Bone marrow (tissue), 2 donors: Measurements from ENCODE around the gene SMARCAD1.
"Not testable (repeated sequence)": the region's sequence is repeated elsewhere in the genome, so short reads cannot be mapped to it uniquely, and the experiment has no call there.

Experiments used
- DNase-seq, 2 donors: peaks; one replicate each; lab custom pipeline; 2025; lab: John Stamatoyannopoulos, UW

SMARCAD1 gene

DNA sequence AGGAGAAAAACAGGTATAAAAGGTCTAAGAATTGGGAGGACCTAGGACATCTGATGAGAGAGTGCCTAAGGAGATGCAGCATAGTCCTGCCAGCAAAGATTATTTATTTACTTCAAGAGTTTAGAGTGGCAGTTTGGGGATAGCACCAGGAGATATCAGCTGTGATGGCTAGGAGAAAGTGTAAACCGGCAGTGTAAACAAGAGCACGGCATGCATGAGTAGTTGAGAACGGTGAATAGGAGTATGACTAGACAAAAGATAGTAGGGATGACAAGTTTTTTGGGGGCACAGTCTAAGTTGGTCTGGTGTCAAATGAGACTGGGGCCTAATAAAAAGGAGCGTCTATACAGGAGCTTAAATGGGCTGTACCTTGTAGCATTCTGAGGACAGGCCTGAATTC, 86.3 kb downstream of the SMARCAD1 start:
- not testable (repeated sequence) for DNase-seq

DNA sequence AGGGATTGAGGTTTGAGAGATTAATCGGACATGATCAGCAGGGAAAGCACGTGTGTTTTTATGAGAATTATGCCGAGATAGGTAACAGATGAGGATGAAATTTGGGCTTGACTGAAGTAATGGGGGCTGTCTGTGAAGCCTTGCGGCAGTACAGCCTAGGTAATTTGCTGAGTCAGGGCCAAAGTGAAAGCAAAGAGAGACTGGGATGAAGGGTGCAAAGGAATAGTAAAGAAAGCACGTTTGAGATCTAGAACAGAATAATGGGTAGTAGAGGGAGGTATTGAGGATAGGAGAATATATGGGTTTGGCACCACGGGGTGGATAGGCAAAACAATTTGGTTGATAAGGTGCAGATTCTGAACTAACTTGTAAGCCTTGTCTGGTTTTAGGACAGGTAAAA, 87.8 kb downstream of the SMARCAD1 start:
- not testable (repeated sequence) for DNase-seq

DNA sequence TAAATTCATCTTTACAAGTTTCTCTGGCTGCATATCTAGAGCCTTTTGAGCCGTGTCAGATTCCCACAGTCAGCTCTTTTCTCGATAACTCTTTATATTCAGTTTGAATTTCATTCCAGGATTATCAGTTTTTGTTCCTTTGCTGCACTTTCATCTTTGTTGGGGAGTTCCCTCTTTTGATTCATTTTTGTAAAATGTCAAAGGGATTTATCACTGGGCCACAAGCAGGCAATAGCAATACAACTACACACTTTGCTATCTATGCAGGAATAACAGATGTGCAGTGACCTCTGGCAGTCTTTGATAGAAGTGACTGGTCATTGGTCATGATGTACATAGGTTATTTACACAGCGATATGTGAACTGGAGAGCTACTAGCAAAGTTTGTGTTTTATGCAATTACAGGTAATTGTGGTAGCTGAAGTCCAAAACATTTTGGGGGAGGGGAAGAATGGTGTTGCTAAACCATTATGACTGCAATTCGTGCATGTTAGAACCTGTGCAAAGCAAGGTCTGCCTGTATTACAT, 91.1 kb downstream of the SMARCAD1 start:
- DNase-seq, result no peak

DNA sequence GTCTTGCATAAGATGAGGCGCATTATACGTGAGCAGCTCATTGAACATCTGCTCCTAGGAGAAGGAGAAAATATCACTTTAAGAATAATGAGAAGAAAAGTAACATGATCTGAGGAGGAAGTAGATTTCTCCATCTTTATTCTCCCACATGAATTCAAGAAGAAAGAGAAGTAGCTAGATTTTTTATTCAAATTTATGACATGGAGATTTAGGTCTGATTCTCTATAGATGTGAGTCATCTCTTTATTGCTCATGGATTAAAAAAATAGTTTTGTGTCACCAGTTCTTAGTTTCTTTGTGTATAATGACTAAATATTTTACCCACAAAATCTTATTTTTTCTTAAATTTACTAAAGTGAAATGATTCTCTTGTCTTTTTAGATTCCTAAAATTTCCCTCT, 94.5 kb downstream of the SMARCAD1 start:
- no peak for DNase-seq

DNA sequence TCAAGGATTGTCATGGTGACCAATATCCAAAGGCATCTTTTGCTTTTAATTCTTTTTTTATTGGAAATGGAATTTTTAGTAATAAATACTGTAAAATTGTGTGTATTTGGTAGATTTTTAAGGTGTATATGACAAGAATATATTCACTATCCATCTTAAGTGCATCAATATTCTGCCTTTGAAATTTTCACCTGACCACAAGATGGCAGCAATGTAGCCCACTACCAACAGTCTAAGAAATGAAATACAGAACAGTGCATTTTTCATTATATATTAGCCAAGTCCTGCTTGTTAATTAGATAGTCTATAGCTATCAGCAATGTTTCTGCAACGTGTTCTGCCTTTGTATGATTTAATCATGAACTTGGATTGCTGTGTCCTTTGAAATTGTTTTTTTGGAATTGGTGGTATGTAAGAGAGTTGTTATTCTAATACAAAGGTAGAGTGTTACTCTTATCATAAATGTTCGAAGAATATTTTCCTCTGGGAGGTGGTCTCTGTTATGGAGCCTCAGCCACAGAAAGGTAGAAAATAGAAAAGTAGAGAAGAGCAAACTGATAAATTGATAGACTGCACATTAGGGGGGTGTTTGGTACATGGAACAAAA, 96.8 kb downstream of the SMARCAD1 start:
- no peak for DNase-seq

DNA sequence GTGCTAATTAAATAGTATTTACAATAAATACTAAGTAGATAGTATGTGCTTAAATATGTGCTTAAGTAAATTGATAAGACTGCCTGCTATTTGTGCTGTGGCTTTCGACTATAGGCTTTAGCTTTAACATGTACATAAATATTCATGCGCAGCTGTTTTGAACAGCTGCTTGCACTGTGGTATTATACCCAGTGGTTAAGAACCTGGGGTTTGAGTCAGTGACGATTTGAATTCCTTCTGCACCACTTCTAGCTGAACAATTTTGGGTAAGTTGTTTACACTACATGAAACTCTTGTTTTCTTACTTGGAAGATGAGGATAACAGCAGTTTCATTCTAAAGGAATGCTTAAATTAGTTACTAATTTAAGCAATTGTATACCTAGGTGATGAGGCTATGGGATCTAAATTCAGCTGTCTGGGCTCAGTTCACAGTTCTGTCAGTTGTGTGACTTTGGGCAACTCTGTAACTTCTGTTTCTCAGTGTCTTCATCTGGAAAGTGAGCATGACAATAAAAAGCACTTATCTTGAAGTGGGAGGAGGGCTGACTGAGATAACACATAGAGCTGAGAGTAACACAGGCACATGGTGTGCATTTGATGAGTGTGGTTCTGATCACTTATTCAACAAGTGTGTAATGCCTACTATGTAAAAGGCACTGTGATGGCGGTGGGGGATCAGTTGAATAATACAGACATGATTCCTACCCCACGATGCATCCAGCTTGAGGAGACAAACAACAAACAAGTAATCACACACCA, 98.0 kb downstream of the SMARCAD1 start:
- no peak for DNase-seq

DNA sequence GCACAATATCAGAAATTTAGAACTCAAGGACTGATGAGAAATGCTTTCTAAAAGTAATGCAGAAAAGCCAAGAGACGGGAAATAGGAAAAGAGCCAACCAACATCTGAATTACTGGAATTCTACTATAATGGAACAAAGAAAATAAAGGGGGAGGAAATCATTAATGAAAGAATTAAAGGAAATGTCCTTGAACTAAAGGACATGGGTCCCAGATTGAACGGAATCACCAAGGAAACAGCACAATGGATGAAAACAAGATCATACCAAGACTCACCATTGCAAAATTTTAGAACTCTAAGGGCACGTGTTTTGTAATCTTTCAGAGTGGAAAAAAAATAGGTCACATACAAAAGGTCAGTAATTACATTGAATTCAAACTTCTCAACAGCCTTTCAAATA, 99.0 kb downstream of the SMARCAD1 start:
- DNase-seq, result no peak

DNA sequence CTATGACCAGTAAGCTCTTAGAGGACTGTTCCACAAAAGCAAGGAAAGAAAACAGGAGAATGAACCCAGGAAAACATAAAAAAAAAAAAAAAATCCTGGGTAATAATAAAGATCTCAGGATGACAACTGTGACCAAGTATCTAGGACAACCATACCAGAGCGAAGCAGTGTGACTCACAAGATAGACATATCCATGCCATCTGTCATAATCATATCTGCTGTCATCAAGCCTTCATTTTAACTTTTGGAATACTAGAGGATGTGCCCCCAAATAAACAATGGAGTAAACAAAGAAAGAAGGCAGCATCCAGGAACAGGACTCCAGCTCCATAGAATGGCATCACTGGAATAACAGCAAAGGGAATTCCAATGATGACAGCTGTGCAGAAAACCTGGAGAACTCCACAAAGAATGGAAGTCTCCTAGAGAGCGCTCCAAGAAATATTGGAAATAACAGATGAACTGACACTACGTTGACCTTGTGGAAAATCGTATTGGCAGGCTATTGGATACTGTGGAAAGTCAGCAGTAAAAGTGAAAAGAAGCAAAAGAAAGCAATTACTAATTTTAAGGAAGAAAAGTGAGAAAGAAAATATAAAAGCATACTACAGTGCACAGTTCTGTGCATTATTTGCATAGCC, 99.7 kb downstream of the SMARCAD1 start:
- DNase-seq, result no peak

DNA sequence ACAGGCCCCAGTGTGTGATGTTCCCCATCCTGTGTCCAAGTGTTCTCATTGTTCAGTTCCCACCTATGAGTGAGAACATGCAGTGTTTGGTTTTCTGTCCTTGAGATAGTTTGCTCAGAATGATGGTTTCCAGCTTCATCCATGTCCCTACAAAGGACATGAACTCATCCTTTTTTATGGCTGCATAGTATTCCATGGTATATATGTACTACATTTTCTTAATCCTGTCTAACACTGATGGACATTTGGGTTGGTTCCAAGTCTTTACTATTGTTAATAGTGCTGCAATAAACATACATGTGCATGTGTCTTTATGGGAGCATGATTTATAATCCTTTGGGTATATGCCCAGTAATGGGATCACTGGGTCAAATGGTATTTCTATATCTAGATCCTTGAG, 112.3 kb downstream of the SMARCAD1 start:
- DNase-seq, result not testable (repeated sequence)

DNA sequence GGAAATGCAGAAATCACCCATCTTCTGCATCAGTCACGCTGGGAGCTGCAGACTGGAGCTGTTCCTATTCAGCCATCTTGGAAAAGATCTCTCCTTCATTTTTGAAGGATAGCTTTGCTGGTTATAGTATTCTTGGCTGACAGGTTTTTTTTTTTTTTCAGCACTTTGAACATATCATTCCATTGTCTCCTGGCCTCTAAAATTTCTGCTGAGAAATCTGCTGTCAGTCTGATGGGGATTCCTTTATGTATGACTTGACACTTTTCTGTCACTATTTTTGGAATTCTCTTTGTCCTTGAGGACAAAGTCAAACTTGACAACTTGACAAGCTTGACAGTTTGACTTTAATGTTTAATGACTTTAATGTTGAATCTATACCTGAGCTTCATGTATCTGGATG, 118.2 kb downstream of the SMARCAD1 start:
- DNase-seq, result no peak

DNA sequence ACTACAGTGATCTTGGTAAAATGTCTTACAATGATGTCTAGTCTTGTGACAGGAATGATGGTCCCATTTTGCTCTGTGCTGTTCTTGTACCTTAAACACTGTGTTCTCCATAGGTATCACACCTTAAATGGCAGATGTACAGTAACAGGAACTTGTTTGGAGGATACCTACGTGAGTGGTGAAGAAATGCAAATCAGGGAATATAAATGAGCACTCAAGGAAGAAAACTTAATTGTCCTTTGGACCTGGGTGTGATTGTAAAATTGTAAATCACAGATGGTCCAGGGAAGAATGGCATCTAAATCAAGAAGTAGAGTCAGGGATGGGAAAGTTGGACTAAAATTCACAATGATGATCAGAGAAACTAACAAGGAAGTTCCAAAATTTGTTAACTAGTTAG, 122.3 kb downstream of the SMARCAD1 start:
- DNase-seq, result no peak

DNA sequence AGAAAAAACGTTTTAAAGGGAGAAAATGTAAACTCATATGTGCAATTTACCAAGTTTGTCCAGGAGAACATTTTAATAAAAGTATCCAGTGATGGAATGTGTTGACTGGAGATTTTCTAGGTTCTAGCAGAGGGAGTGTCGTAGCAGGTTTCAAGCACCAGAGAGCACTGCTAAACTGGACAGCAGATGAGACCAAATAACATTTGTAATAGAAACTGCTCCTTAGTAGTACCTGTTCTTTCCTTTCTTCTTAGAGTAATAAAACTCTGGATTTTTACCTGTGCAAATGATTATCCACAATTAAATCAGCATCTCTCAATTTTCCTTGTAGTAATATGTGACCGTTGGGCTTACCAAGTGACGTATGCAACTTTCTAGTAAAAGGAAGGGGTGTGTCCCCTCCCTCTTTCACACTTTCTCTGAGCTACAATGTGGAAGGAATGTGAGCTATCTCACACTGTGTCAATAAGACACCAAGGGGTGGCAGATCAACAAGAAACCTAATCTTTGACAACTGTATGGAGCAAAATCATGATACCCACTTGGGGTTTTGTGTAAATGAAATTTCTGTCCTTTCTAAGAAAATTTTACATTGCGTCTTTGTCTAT, 125.4 kb downstream of the SMARCAD1 start:
- DNase-seq, result no peak

DNA sequence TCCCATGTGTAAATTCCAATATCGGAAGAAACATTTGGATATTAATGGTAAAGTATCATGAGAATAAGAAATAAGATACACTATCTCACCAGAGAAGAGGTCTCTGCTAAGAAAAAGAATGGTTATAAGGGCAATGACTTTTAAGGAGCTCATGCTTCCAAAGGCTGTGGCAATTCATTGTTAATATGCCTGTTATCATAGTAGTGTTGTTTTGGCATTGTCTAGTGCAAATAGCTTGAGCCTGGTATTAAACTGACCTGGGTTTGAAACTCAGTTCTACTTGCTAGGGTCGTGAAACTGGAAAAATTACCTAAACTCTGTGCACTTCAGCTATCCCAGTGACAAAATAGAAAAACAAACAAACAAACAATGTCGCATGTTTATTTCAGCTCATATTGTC, 126.2 kb downstream of the SMARCAD1 start:
- DNase-seq, result no peak

DNA sequence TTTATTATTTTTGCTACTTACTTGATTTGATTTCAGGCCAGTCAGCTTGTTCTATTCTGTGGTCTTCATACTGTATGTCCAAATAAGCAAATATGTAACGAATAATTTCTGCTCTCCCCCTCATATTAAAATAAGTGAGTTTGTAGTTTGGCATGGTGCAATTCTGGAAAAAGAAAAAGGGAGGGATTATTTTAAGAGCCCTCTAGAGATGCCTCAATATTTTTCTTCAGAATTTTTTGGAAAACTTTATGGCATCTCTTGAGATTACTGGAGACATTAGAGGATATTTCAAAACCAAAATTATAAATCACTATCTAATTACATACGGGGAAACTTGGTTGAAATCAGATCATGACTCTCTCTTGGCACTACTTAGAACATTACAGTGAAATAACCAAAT, 126.8 kb downstream of the SMARCAD1 start:
- DNase-seq, result no peak

DNA sequence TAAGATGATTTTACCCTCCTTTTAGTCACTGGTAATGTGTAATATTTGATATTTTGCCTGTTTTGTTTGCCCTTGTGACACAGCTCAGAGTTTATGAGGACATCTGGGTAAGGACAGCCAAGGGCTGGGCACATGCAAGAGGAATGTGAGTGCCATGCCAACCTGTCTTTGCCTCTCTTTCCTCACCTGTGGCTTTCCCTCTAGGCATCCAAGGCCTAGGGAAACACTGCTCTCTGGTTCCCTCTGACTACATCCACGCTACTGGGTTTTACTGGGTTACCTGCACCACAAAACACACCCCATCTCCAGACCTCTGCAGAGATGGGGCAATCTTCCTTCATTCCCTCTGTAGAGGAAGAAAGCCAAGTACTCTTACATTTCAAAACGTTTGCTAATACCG, 127.3 kb downstream of the SMARCAD1 start:
- DNase-seq, result no peak

DNA sequence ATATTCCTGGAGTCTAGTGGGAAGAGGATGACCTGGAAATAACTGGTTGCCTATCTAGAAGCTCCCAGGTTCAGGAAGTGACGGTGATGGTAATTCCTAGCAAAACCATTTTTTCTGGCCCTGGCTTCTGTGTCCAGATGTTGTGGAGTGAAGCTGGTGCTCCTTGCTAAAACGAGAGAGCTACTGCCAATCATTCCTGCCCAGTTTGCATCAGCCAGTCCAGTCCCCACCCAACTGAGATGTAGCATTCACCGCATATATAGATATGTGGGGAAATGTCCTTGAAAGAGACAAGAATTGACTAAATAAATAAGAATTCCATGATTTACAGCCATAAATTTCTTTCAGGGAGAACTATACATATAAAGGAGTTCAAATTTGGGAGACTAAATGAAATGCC, 128.6 kb downstream of the SMARCAD1 start:
- DNase-seq, result no peak

DNA sequence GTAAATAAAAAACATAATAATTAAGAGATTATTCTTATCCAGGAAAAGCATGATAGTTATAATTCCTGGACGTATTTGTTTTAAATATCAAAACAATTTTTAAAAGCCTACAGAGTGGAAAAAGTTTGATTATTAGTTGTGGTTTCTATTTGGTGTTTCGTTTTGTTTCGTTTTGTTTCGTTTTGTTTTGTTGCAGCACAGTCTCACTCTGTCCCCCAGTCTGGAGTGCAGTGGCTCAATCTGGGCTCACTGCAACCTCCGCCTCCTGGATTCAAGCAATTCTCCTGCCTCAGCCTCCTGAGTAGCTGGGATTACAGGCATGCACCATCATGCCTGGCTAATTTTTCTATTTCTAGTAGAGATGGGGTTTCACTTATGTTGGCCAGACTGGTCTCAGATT, 129.1 kb downstream of the SMARCAD1 start:
- not testable (repeated sequence) for DNase-seq

DNA sequence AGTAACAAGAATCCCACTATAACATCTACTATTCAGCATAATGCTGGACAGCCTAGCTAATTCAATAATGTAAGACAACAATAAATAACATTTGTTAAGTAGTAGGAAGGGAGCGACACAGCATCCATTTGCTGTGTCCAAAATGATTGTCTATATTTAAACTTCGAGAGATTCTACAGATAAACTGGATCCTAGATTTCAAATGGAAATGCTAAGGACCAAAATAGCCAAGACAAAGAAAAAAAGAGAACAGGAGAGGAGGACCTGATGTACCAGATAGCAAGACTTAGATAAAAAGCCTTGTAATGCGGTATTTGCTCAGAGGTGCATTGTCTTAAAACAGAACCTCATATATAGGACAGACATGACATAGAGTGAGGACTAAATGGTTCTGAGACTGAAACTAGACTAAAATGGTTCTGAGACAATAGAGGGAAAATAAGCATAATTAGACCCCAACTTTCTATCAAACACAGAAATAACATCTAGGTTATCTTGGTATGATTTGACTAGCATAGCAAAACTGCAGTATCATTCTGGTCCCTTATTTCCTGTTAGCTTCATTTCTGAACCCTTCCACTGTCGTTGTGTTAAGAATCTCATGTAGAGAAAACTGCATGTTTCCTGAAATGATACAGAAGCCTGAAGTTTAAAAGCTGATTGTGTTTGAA, 131.2 kb downstream of the SMARCAD1 start:
- DNase-seq, result peak in 1 of 2 donors; percentile 41

DNA sequence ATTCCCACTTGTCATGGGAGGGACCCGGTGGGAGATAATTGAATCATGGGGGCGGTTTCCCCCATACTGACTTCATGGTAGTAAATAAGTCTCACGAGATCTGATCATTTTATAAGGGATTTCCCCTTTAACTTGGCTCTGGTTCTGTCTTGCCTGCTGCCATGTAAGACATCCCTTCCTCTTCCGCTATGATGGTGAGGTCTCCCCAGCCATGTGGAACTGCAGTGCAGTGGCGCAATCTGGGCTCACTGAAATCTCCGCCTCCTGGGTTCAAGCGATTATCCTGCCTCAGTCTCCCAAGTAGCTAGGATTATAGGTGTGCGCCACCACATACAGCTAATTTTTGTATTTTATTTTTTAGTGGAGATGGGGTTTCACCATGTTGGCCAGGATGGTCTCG, 132.1 kb downstream of the SMARCAD1 start:
- no peak for DNase-seq
